OCI-LY3 (cell line): Measurements from ENCODE around the gene PABPC1L.

ENCODE experiments used
- CTCF ChIP-seq: fragments of 200-600, 300-600 bp; sonication (generic); IDR thresholded peaks from 2 replicates; pipeline ENCODE4 v1.5.1; 2014; ENCODE audit warnings: antibody characterized with exemption, low read length, low read depth
- EZH2phosphoT487 ChIP-seq: fragments of 200-600 bp; shearing (Covaris generic); IDR thresholded peaks from 2 replicates; pipeline ENCODE4 v1.6.1; 2018; ENCODE audit warnings: antibody characterized with exemption, mixed run types, low read depth

GRCh38 chr20:44912189-44912588 is 2.3 kb downstream of the PABPC1L start:
- no peak for TF ChIP-seq CTCF
- no peak for TF ChIP-seq EZH2phosphoT487
